Body of pancreas (tissue), 4 donors: Measurements from ENCODE around the gene GPR137. TPM values are rescaled to one million over a fixed set of nuclear protein-coding genes. Genes with fewer than 3 reads are reported as not detected.
A peak's percentile ranks its signal among the peaks of the same experiment; 100 is the strongest.

Source experiments
- ATAC-seq: fragments of 150-250 bp; one replicate; pipeline ENCODE4 v1.9.1; 2016
- DNase-seq, 4 donors: peaks; one replicate each; pipeline ENCODE4 v3.0.0-alpha.2; 2019
- H3K27ac ChIP-seq, 4 donors: fragments of 200-600 bp; sonication (generic); 1 replicate in 3 of 4; 2 replicates in 1 of 4; pipeline versions ENCODE4 v1.5.1 to v1.6.1; 2016 to 2019; ENCODE audit warnings: mild to moderate bottlenecking in 1 of 4, mixed read lengths in 1 of 4, moderate library complexity in 1 of 4
- H3K27me3 ChIP-seq, 2 donors: fragments of 200-600 bp; sonication (generic); one replicate each; pipeline ENCODE4 v1.6.0; 2016; ENCODE audit warnings: mild to moderate bottlenecking in 1 of 2
- H3K36me3 ChIP-seq, 2 donors: fragments of 200-600 bp; sonication (generic); replicated peaks in 1 of 2; 2 replicates each; pipeline ENCODE4 v1.5.1; 2016; ENCODE audit warnings: low read depth in 2 of 2; ENCODE audit not compliant: insufficient read depth in 1 of 2
- H3K4me1 ChIP-seq: fragments of 200-600 bp; sonication (generic); one replicate; pipeline ENCODE4 v1.6.0; 2016
- H3K4me3 ChIP-seq, 2 donors: fragments of 200-600 bp; sonication (generic); 1 replicate in 1 of 2; 2 replicates in 1 of 2; pipeline ENCODE4 v1.5.1; 2016 to 2019
- H3K9me3 ChIP-seq, 3 donors: fragments of 200-600 bp; sonication (generic); 1 replicate in 2 of 3; 2 replicates in 1 of 3; pipeline ENCODE4 v1.5.1; 2016
- CTCF ChIP-seq, 7 experiments: fragments of 450-650 bp in 4 of 7; fragments of 200-600 bp in 3 of 7; sonication (generic) in 3 of 7; IDR thresholded peaks; one replicate each; pipeline ENCODE4 v1.5.1; 2016 to 2019; ENCODE audit warnings: antibody characterized with exemption in 7 of 7
- POLR2A ChIP-seq, 3 donors: fragments of 450-650 bp; IDR thresholded peaks; one replicate each; pipeline ENCODE4 v1.6.1; 2016; ENCODE audit warnings: antibody characterized with exemption in 3 of 3, mild to moderate bottlenecking in 2 of 3
- WGBS, 2 donors: methylation state at CpG; one replicate each; pipeline ENCODE4 v1.1.5; 2017; 5-methylcytosine and 5-hydroxymethylcytosine counted together
- intact Hi-C: fragments of 100-400 bp; cut with DNase I; formaldehyde crosslinking; loops from one replicate; pipeline ENCODE4 v1.15.1; 2023
- total RNA-seq, 2 donors: library from RNA; depleted of rRNA; stranded (reverse); fragments of >200 nt; gene quantifications; one replicate each; pipeline ENCODE4 v1.1.0, GENCODE V29; 2016

Gene GPR137
- total RNA-seq, 2 donors from 2014 or later = 4.4 to 19.4 TPM

GRCh38 chr11:64296236-64296635 is 10.6 kb downstream of the GPR137 start:
- ATAC-seq = no peak
- 44 to 50% methylated on average over 1 of the region's 1 CpG for WGBS, 2 donors
- H3K9me3 ChIP-seq = no peaks in the 10 kb centered on the region
- H3K36me3 ChIP-seq = no peaks in the 10 kb centered on the region
- peaks cover 0 to 44% of the 10 kb centered on the region in 2 donors for H3K27me3 ChIP-seq
- intact Hi-C loops = loop anchor here (5.0 kb wide), 1 partner anchor 89 kb away; the partner anchor contains the start of gene FERMT3
- no peak overlapping the region for H3K27ac ChIP-seq
- DNase-seq = no peak
- peaks cover 35% of the 10 kb centered on the region for H3K4me1 ChIP-seq
- TF ChIP-seq CTCF (IDR thresholded peaks at IDR 0.05) = no peak
- H3K4me3 ChIP-seq = no peak overlapping the region

- no peak for ATAC-seq
- DNase-seq = no peak
- Histone ChIP-seq H3K36me3 (no peaks in the 10 kb centered on the region), H3K4me3 (no peak overlapping the region), H3K9me3 (no peaks in the 10 kb centered on the region), H3K4me1 (peaks cover 26% of the 10 kb centered on the region), H3K27me3 (peaks cover 0 to 36% of the 10 kb centered on the region in 2 donors), H3K27ac (no peak overlapping the region)
- no peak for TF ChIP-seq CTCF (IDR thresholded peaks at IDR 0.05)
- no peak for TF ChIP-seq POLR2A (IDR thresholded peaks at IDR 0.05)
- WGBS, 2 donors = 17 to 21% methylated on average over 15 to 34 of the region's 34 CpGs
- intact Hi-C loops = loop anchor here (5.0 kb wide), 1 partner anchor 90 kb away; the partner anchor contains the start of gene FERMT3
Measured at GRCh38 chr11:64296830-64297698, 11.4 kb downstream of the GPR137 start.

- no peak overlapping the region for H3K4me3 ChIP-seq
- peaks cover 21% of the 10 kb centered on the region for H3K4me1 ChIP-seq
- TF ChIP-seq CTCF (IDR thresholded peaks at IDR 0.05) (no peak), POLR2A (IDR thresholded peaks at IDR 0.05) (no peak)
- WGBS, 2 donors = 32 to 43% methylated on average over 9 to 18 of the region's 18 CpGs
- intact Hi-C loops = loop anchor here (5.0 kb wide), 1 partner anchor 91 kb away; the partner anchor contains the start of gene FERMT3
- H3K9me3 ChIP-seq = no peaks in the 10 kb centered on the region
- H3K36me3 ChIP-seq = no peaks in the 10 kb centered on the region
- DNase-seq (no peak), ATAC-seq (no peak)
- H3K27me3 ChIP-seq = peaks cover 0 to 28% of the 10 kb centered on the region in 2 donors
- no peak overlapping the region for H3K27ac ChIP-seq
Measured at GRCh38 chr11:64297699-64298358, 12.2 kb downstream of the GPR137 start.

- Histone ChIP-seq H3K36me3 (no peaks in the 10 kb centered on the region), H3K4me1 (peaks cover 27% of the 10 kb centered on the region), H3K27me3 (peaks cover 0 to 24% of the 10 kb centered on the region in 2 donors), H3K9me3 (no peaks in the 10 kb centered on the region), H3K4me3 (peak overlapping the region in 1 of 2 donors; percentile 2), H3K27ac (no peak overlapping the region)
- TF ChIP-seq CTCF (IDR thresholded peaks at IDR 0.05) (peak in 1 of 7 experiments; percentile 2), POLR2A (IDR thresholded peaks at IDR 0.05) (no peak)
- intact Hi-C loops = loop anchor here (5.0 kb wide), 1 partner anchor 92 kb away; the partner anchor contains the start of gene FERMT3
- ATAC-seq (peak; percentile 46), DNase-seq (peak; percentile 59 to 81 (median 70))
- WGBS, 2 donors = 2 to 17% methylated on average over 8 to 60 of the region's 60 CpGs
Measured at GRCh38 chr11:64298966-64299846, 13.6 kb downstream of the GPR137 start.
